H1 (cell line): Measurements from ENCODE around the gene CDYL2. TPM values are rescaled to one million over a fixed set of nuclear protein-coding genes. Genes with fewer than 3 reads are reported as not detected.

Source experiments
- CTCF ChIA-PET: fragments of 300-600 bp; sonication (Branson Sonifier 250); formaldehyde crosslinking; loops from one replicate; lab custom pipeline; 2021; ENCODE audit not compliant: partially characterized antibody; lab: Charles Lee
- POLR2A ChIA-PET: fragments of 300-600 bp; sonication (Branson Sonifier 250); formaldehyde crosslinking; loops from one replicate; lab custom pipeline; 2021; ENCODE audit warnings: inconsistent platforms; ENCODE audit not compliant: partially characterized antibody; lab: Charles Lee
- DNase-seq, 2 experiments: peaks; one replicate each; pipeline versions ENCODE4 v3.0.0 to v3.0.0-alpha.2; 2010 to 2022; ENCODE audit warnings: low spot score in 2 of 2, low read depth in 1 of 2, mixed read lengths in 1 of 2
- FAIRE-seq: peaks from 2 replicates; lab custom pipeline; 2011; peaks lifted over from hg19 to GRCh38; lab: Jason Lieb, UNC
- H2AFZ ChIP-seq: 2 replicates; pipeline ENCODE4 v1.8.1; 2012; ENCODE audit warnings: low read length, inconsistent platforms
- H2AK5ac ChIP-seq: 2 replicates; pipeline ENCODE4 v1.6.1; 2013; ENCODE audit warnings: low read depth, low read length
- H2BK120ac ChIP-seq: replicated peaks from 2 replicates; pipeline ENCODE3; 2013; ENCODE audit warnings: low read depth, low read length, inconsistent platforms
- H2BK12ac ChIP-seq: 2 replicates; pipeline ENCODE4 v1.6.1; 2013; ENCODE audit warnings: low read depth, low read length
- H2BK15ac ChIP-seq: 2 replicates; pipeline ENCODE4 v1.6.1; 2013; ENCODE audit warnings: low read length
- H2BK20ac ChIP-seq: 2 replicates; pipeline ENCODE4 v1.6.1; 2013; ENCODE audit warnings: low read length
- H2BK5ac ChIP-seq: 2 replicates; pipeline ENCODE4 v1.6.1; 2013; ENCODE audit warnings: low read depth, low read length
- H3K14ac ChIP-seq: 2 replicates; pipeline ENCODE4 v1.6.1; 2013; ENCODE audit warnings: inconsistent platforms; ENCODE audit not compliant: insufficient read length
- H3K18ac ChIP-seq: 2 replicates; pipeline ENCODE4 v1.6.1; 2013; ENCODE audit warnings: low read length; ENCODE audit errors: extremely low read depth
- H3K23ac ChIP-seq: 2 replicates; pipeline ENCODE4 v1.6.1; 2013; ENCODE audit warnings: inconsistent platforms; ENCODE audit not compliant: insufficient read length
- H3K23me2 ChIP-seq: 2 replicates; pipeline ENCODE4 v1.6.1; 2013; ENCODE audit warnings: low read depth, low read length
- H3K27ac ChIP-seq: 2 replicates; pipeline ENCODE4 v1.6.1; 2011; ENCODE audit warnings: low read depth, low read length, inconsistent platforms
- H3K27me3 ChIP-seq, 4 experiments: replicated peaks in 1 of 4; 1 replicate in 1 of 4; 2 replicates in 3 of 4; pipeline versions ENCODE4 v1.6.1 to v1.8.1; 2011 to 2013; ENCODE audit warnings: low read length in 3 of 4, mild to moderate bottlenecking in 3 of 4, inconsistent platforms in 2 of 4, mixed read lengths in 2 of 4, moderate library complexity in 1 of 4; ENCODE audit not compliant: control insufficient read depth in 3 of 4, insufficient read depth in 3 of 4; ENCODE audit errors: extremely low read depth in 1 of 4
- H3K36me3 ChIP-seq, 4 experiments: 2 replicates each; pipeline versions ENCODE4 v1.6.1 to v1.8.1; 2011 to 2013; ENCODE audit warnings: mild to moderate bottlenecking in 4 of 4, low read length in 3 of 4, moderate library complexity in 2 of 4, control low read depth in 1 of 4, inconsistent platforms in 1 of 4; ENCODE audit not compliant: insufficient read depth in 4 of 4, control insufficient read depth in 2 of 4
- H3K4ac ChIP-seq: replicated peaks from 2 replicates; pipeline ENCODE3; 2013; ENCODE audit warnings: low read length, low read depth, mixed read lengths, inconsistent platforms; ENCODE audit not compliant: insufficient read length
- H3K4me1 ChIP-seq, 4 experiments: replicated peaks in 1 of 4; 1 replicate in 1 of 4; 2 replicates in 3 of 4; pipeline versions ENCODE4 v1.6.1 to v1.8.1; 2011 to 2013; ENCODE audit warnings: low read length in 3 of 4, inconsistent platforms in 2 of 4, mixed read lengths in 1 of 4; ENCODE audit not compliant: insufficient read depth in 4 of 4, control insufficient read depth in 3 of 4
- H3K4me2 ChIP-seq, 2 experiments: 2 replicates each; pipeline versions ENCODE4 v1.6.1 to v1.8.1; 2011 to 2013; ENCODE audit warnings: low read depth in 2 of 2, low read length in 2 of 2, control low read depth in 1 of 2, inconsistent platforms in 1 of 2, mild to moderate bottlenecking in 1 of 2; ENCODE audit not compliant: insufficient read depth in 1 of 2
- H3K4me3 ChIP-seq, 4 experiments: fragments of 200-600, 300-600 bp in 1 of 4; sonication (generic), shearing (Covaris generic), sonication (Bioruptor Twin) in 1 of 4; 2 replicates each; pipeline versions ENCODE4 v1.5.1 to v1.8.1; 2011 to 2016; ENCODE audit warnings: low read length in 4 of 4, low read depth in 3 of 4, control low read depth in 2 of 4, inconsistent platforms in 2 of 4, mild to moderate bottlenecking in 2 of 4, mixed read lengths in 1 of 4, moderate library complexity in 1 of 4; ENCODE audit not compliant: insufficient read depth in 2 of 4; ENCODE audit errors: extremely low read depth in 1 of 4
- H3K56ac ChIP-seq: replicated peaks from 2 replicates; pipeline ENCODE3; 2013; ENCODE audit warnings: low read depth, mild to moderate bottlenecking, mixed read lengths, low read length, inconsistent platforms; ENCODE audit not compliant: insufficient read length
- H3K79me1 ChIP-seq: 2 replicates; pipeline ENCODE4 v1.6.1; 2013; ENCODE audit warnings: low read depth, low read length, control low read depth
- H3K79me2 ChIP-seq, 2 experiments: 2 replicates each; pipeline versions ENCODE4 v1.6.1 to v1.8.1; 2012 to 2013; ENCODE audit warnings: low read length in 2 of 2, mild to moderate bottlenecking in 2 of 2, inconsistent platforms in 1 of 2; ENCODE audit not compliant: insufficient read depth in 2 of 2, control insufficient read depth in 1 of 2
- H3K9ac ChIP-seq, 4 experiments: replicated peaks in 1 of 4; 1 replicate in 1 of 4; 2 replicates in 3 of 4; pipeline versions ENCODE4 v1.6.1 to v1.8.1; 2011 to 2013; ENCODE audit warnings: low read depth in 3 of 4, low read length in 3 of 4, control low read depth in 2 of 4, mild to moderate bottlenecking in 2 of 4, moderate library complexity in 2 of 4, inconsistent platforms in 1 of 4; ENCODE audit errors: extremely low read depth in 1 of 4
- H3K9me3 ChIP-seq, 2 experiments: 2 replicates each; pipeline versions ENCODE4 v1.6.1 to v1.8.1; 2012 to 2013; ENCODE audit warnings: mild to moderate bottlenecking in 2 of 2, moderate library complexity in 2 of 2, control low read depth in 1 of 2, inconsistent platforms in 1 of 2, low read depth in 1 of 2, low read length in 1 of 2, mixed read lengths in 1 of 2; ENCODE audit not compliant: insufficient read depth in 2 of 2
- H4K20me1 ChIP-seq, 2 experiments: replicated peaks in 1 of 2; 2 replicates each; pipeline versions ENCODE3 to v1.8.1; 2011 to 2013; ENCODE audit warnings: inconsistent platforms in 2 of 2, low read length in 2 of 2, mild to moderate bottlenecking in 1 of 2; ENCODE audit not compliant: insufficient read depth in 2 of 2, control insufficient read depth in 1 of 2
- H4K5ac ChIP-seq: 2 replicates; pipeline ENCODE4 v1.6.1; 2013; ENCODE audit warnings: low read length, low read depth, mixed read lengths, inconsistent platforms; ENCODE audit not compliant: insufficient read length
- H4K8ac ChIP-seq: 2 replicates; pipeline ENCODE4 v1.8.0; 2013; ENCODE audit warnings: mild to moderate bottlenecking, moderate library complexity, low read length, inconsistent platforms; ENCODE audit not compliant: insufficient read depth; ENCODE audit errors: extremely low read depth
- H4K91ac ChIP-seq: replicated peaks from 2 replicates; pipeline ENCODE3; 2013; ENCODE audit warnings: low read length, mixed read lengths, inconsistent platforms; ENCODE audit not compliant: insufficient read length
- CBX8 ChIP-seq: fragments of 300-800, 300-1000 bp; sonication (generic); IDR thresholded peaks from 2 replicates; pipeline ENCODE4 v1.7.1; 2016; ENCODE audit warnings: low read depth, low read length, borderline replicate concordance
- EGR1 ChIP-seq: IDR thresholded peaks from 2 replicates; pipeline ENCODE4 v1.6.1; 2011; ENCODE audit warnings: low read depth, low read length, borderline replicate concordance
- FOSL1 ChIP-seq: IDR thresholded peaks from 2 replicates; pipeline ENCODE4 v1.6.1; 2011; ENCODE audit warnings: mild to moderate bottlenecking, low read depth, low read length, moderate library complexity; ENCODE audit not compliant: insufficient read depth
- GTF2F1 ChIP-seq: IDR thresholded peaks from 2 replicates; pipeline ENCODE4 v1.6.1; 2012; ENCODE audit warnings: low read depth, low read length, improper control_type of control experiment, borderline replicate concordance
- HDAC6 ChIP-seq: IDR thresholded peaks from one replicate; pipeline ENCODE4 v1.7.1; 2012; ENCODE audit warnings: low read depth, mild to moderate bottlenecking, inconsistent platforms, low read length, moderate library complexity
- JUND ChIP-seq: IDR thresholded peaks from 2 replicates; pipeline ENCODE4 v1.6.1; 2011; ENCODE audit warnings: mild to moderate bottlenecking, improper control_type of control experiment, low read length
- NRF1 ChIP-seq: IDR thresholded peaks from 2 replicates; pipeline ENCODE4 v1.6.1; 2011; ENCODE audit warnings: mild to moderate bottlenecking, low read depth, low read length, improper control_type of control experiment
- PHF8 ChIP-seq: fragments of 200-600 bp; sonication (generic); conservative IDR thresholded peaks from 2 replicates; pipeline ENCODE4 v1.7.1; 2012; ENCODE audit warnings: low read depth, mild to moderate bottlenecking, inconsistent platforms, low read length, moderate library complexity
- SP1 ChIP-seq: IDR thresholded peaks from 2 replicates; pipeline ENCODE4 v1.6.1; 2011; ENCODE audit warnings: low read depth, low read length
- TAF1 ChIP-seq: IDR thresholded peaks from 2 replicates; pipeline ENCODE4 v1.6.1; 2011; ENCODE audit warnings: mild to moderate bottlenecking, low read depth, low read length
- TEAD4 ChIP-seq: IDR thresholded peaks from 2 replicates; pipeline ENCODE4 v1.6.1; 2012; ENCODE audit warnings: low read depth, low read length, inconsistent platforms, mixed read lengths
- USF2 ChIP-seq: IDR thresholded peaks from 2 replicates; pipeline ENCODE4 v1.6.1; 2011; ENCODE audit warnings: low read length, improper control_type of control experiment
- WGBS, 2 experiments: shearing (Covaris generic) in 1 of 2; methylation state at CpG; one replicate each; pipeline versions ENCODE4 v1.1.6 to v1.1.7; 2013 to 2015; ENCODE audit warnings: low lambda C conversion rate in 2 of 2, mixed read lengths in 2 of 2, inconsistent platforms in 1 of 2, low coverage in 1 of 2, missing lambda C conversion rate in 1 of 2; ENCODE audit not compliant: insufficient replicate concordance in 2 of 2, insufficient coverage in 1 of 2, insufficient read length in 1 of 2; ENCODE audit errors: extremely low coverage in 1 of 2, missing lambda C conversion rate in 1 of 2; 5-methylcytosine and 5-hydroxymethylcytosine counted together
- polyA plus RNA-seq, 7 experiments: library from polyadenylated mRNA; depleted of rRNA in 3 of 7; stranded (reverse) in 5 of 7; unstranded in 2 of 7; fragments of >200 nt in 5 of 7; fragments of 200-250 nt in 2 of 7; gene quantifications; 1 replicate in 5 of 7; 2 replicates in 1 of 7; 4 replicates in 1 of 7; pipeline versions ENCODE4 v1.2.1 to v1.2.3, GENCODE V29; 2011 to 2013; ENCODE audit warnings: missing spikeins in 2 of 7, mixed read lengths in 2 of 7
- total RNA-seq: library from RNA; stranded (reverse); fragmentation: NEBNext Ultra II Directional; extraction: Animal tissue kit (Norgen Biotek cat#: 25700); gene quantifications from 2 replicates; pipeline ENCODE4 v1.2.1, GENCODE V29; 2021

Gene CDYL2
- total and polyA plus RNA-seq, 2 of the 8 experiments (the other 6 are each of a cell fraction or from before 2014, with no cell fraction given), result 0.33 to 5.3 TPM

- no peak overlapping the region for H4K91ac ChIP-seq
- ChIA-PET CTCF (no interaction called here), POLR2A (no interaction called here)
- no peak overlapping the region for H3K4me2 ChIP-seq
- H2BK120ac ChIP-seq, result no peak overlapping the region
- H2AFZ ChIP-seq, result no peak overlapping the region
- H3K27me3 ChIP-seq, result no peaks in the 10 kb centered on the region
- H2BK12ac ChIP-seq, result no peak overlapping the region
- no peak overlapping the region for H2AK5ac ChIP-seq
- H3K9ac ChIP-seq, result no peak overlapping the region
- TF ChIP-seq SP1 (no peak), USF2 (no peak), TEAD4 (no peak), FOSL1 (no peak), EGR1 (no peak), JUND (no peak), GTF2F1 (no peak), HDAC6 (no peak), TAF1 (no peak), NRF1 (no peak), CBX8 (no peak), PHF8 (no peak)
- no peak overlapping the region for H3K56ac ChIP-seq
- no peaks in the 10 kb centered on the region for H3K4me1 ChIP-seq
- no peak overlapping the region for H3K18ac ChIP-seq
- no peaks in the 10 kb centered on the region for H3K23me2 ChIP-seq
- H3K14ac ChIP-seq, result no peak overlapping the region
- H4K8ac ChIP-seq, result no peak overlapping the region
- no peak overlapping the region for H2BK5ac ChIP-seq
- no peak overlapping the region for H4K5ac ChIP-seq
- H3K79me1 ChIP-seq, result no peaks in the 10 kb centered on the region
- no peaks in the 10 kb centered on the region for H3K79me2 ChIP-seq
- DNase-seq, result no peak
- no peak overlapping the region for H3K4me3 ChIP-seq
- H3K4ac ChIP-seq, result no peak overlapping the region
- no peaks in the 10 kb centered on the region for H3K36me3 ChIP-seq
- 84% methylated on average over 2 of the region's 2 CpGs; no CpG with 5 or more reads in 1 of the 2 experiments for WGBS, 2 experiments
- H2BK20ac ChIP-seq, result no peak overlapping the region
- no peaks in the 10 kb centered on the region for H4K20me1 ChIP-seq
- FAIRE-seq, result no peak
- H3K27ac ChIP-seq, result no peak overlapping the region
- H2BK15ac ChIP-seq, result no peak overlapping the region
- peaks cover 7 to 20% of the 10 kb centered on the region in 2 experiments; a peak in 3 of 4 replicates for H3K9me3 ChIP-seq
- H3K23ac ChIP-seq, result no peak overlapping the region
Observed at GRCh38 chr16:80819988-80820387, 15.6 kb upstream of the CDYL2 start.
